HL-60 (cell line): ENCODE results near the gene LIPG.

Source experiments
- DNase-seq, 2 experiments: peaks; one replicate each; pipeline ENCODE4 v3.0.0-alpha.2; 2010 to 2020; ENCODE audit warnings: low read depth in 1 of 2, low spot score in 1 of 2
- H3K27ac ChIP-seq: fragments of 250-450 bp; sonication (Bioruptor Pico); replicated peaks from 2 replicates; pipeline ENCODE4 v1.5.1; 2020; ENCODE audit warnings: mild to moderate bottlenecking, moderate library complexity
- H3K27me3 ChIP-seq: fragments of 250-450 bp; sonication (Bioruptor Pico); 2 replicates; pipeline ENCODE4 v1.5.1; 2021; ENCODE audit warnings: mild to moderate bottlenecking, moderate library complexity; ENCODE audit not compliant: insufficient read depth, poor library complexity, severe bottlenecking
- H3K4me3 ChIP-seq: replicated peaks from 2 replicates; pipeline ENCODE4 v1.5.1; 2011; ENCODE audit warnings: mild to moderate bottlenecking, control low read depth, low read length; ENCODE audit not compliant: insufficient read depth
- CTCF ChIP-seq: IDR thresholded peaks from one replicate; pipeline ENCODE4 v1.5.1; 2011; ENCODE audit warnings: low read length, control low read depth, inconsistent platforms; ENCODE audit not compliant: insufficient read depth
- GABPA ChIP-seq: IDR thresholded peaks from 2 replicates; pipeline ENCODE4 v1.6.1; 2012; ENCODE audit warnings: low read depth
- POLR2AphosphoS5 ChIP-seq: IDR thresholded peaks from 2 replicates; pipeline ENCODE4 v1.6.1; 2012; ENCODE audit warnings: low read depth
- REST ChIP-seq: IDR thresholded peaks from 2 replicates; pipeline ENCODE4 v1.6.1; 2012; ENCODE audit warnings: low read depth; ENCODE audit not compliant: insufficient replicate concordance
- SPI1 ChIP-seq: IDR thresholded peaks from 2 replicates; pipeline ENCODE4 v1.6.1; 2012; ENCODE audit warnings: low read depth, mild to moderate bottlenecking, borderline replicate concordance

Gene LIPG

GRCh38 chr18:49613641-49614151, 51.8 kb downstream of the LIPG start:
- no peak overlapping the region for H3K27ac ChIP-seq
- no peak for DNase-seq
- no peak overlapping the region for H3K4me3 ChIP-seq
- TF ChIP-seq POLR2AphosphoS5 (no peak), GABPA (no peak), SPI1 (no peak), CTCF (no peak), REST (no peak)
- peaks cover 4% of the 10 kb centered on the region for H3K27me3 ChIP-seq

GRCh38 chr18:49616618-49617328, 54.9 kb downstream of the LIPG start:
- no peak for TF ChIP-seq POLR2AphosphoS5
- no peak for TF ChIP-seq REST
- no peak for TF ChIP-seq GABPA
- no peak for TF ChIP-seq SPI1
- no peak for TF ChIP-seq CTCF
- Histone ChIP-seq H3K27me3 (peaks cover 3% of the 10 kb centered on the region), H3K27ac (no peak overlapping the region), H3K4me3 (no peak overlapping the region)
- DNase-seq: no peak

- TF ChIP-seq POLR2AphosphoS5 (no peak), SPI1 (no peak), GABPA (no peak), REST (no peak), CTCF (no peak)
- no peak for DNase-seq
- no peak overlapping the region for H3K4me3 ChIP-seq
- peaks cover 3% of the 10 kb centered on the region for H3K27me3 ChIP-seq
- no peak overlapping the region for H3K27ac ChIP-seq
These were observed 55.5 kb downstream of the LIPG start for GRCh38 chr18:49617329-49617695.
